ENCODE measurements around the gene ARX.
A peak's percentile ranks its signal among the peaks of the same experiment; 100 is the strongest.

ARX gene
- 0 to 0.18 (median 0.06) reads per million in 4 experiments for total RNA-seq

DNA sequence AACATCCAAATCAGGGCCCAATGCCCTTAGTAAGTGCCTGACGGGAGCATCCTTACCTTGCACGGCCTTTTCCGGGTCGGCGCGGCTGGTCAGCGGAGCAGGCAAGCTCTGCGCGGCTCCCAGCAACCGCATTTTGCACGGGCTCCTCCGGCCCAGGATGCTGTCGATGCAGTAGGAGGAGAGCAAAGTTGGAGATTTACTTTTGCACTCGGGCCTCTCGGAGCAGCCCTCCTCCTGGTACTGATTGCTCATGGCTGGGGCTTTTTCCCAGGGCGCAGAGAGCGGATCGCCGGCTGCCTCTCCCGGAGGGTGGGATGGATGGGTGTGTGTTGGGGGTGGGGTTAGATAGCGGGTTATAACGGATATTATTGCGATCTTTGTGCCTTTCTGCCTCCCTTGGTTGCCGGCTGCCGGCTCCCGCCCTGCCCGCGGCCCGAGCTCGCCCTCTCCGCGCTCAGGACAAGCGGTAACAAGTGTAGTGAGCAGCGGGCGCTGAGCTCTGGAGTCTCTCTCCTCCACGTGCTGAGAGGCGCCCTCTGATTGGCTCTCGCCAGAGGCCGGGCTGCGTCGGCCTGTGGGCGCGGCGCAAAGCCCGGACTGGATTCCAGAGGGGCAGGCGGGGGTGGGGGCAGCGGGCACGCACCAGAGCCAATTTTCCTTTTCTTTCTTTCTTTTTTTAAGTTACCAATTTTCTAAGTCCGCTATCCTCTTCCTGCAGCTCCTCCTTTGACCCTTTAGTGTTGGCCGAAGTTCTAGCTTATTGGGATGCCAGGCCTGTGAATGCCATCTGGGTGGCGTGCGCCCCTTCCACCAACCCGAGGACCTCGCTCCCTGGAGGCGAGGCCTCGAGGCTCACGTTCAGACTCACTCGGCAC is at the start of gene ARX:
ARX (minus strand) TSS at position 480 of the 875 bp plus-strand sequence; CDS start at position 252, 228 bp downstream.
- no peak for DNase-seq

DNA sequence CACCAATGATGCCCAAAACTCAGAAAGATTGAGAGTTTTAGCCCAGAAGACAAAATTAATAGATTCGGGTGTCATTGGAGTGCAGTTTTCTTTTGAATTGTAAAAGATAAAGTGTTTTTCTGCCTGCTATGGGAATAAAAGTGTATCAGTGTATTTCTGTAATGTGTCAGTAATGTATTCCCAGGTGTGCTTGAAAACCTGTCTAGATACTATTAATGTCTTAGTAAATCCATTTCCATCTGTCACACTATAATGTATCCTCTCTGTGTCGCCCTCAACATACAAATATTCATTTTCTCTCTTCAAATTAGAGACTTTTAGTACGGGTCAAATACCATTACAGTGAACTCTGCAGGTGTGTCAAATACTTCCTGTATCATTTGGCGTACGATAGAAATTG is 43.5 kb upstream of the ARX start:
- no peak for DNase-seq

DNA sequence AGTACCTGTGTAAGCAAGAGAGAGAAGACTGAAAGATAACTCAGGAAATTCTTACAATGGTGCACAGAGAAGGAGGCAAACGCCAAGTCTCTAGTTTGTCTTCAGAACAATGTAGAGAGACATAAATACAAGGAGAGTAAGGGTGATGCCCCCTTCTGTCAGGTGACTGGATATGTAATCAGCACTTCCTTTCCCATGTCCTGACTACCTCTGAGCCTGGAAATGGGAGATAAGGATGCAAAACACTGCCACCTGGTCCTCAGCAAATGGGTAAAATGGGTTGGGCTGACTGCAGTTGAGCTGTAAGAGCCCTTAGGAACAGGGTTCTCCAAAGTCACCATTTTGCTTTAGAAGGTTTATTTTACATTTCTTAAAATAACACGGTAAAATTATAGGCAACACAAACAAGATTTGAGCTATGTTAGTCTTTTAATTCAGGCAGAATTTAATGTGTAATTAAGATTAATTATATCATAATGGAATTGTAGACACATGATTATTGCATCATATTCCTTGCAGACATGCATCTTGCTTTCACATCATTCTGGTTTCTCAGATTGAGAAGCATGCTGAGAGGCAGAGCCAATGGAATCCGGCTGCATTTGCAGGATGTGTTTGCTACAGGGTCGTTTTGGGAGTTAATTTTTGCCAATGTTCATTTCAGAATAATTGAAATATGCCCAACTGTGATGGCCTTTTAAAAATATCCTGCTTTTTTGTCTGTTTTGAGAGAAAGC is 37.2 kb upstream of the ARX start:
- DNase-seq = no peak

DNA sequence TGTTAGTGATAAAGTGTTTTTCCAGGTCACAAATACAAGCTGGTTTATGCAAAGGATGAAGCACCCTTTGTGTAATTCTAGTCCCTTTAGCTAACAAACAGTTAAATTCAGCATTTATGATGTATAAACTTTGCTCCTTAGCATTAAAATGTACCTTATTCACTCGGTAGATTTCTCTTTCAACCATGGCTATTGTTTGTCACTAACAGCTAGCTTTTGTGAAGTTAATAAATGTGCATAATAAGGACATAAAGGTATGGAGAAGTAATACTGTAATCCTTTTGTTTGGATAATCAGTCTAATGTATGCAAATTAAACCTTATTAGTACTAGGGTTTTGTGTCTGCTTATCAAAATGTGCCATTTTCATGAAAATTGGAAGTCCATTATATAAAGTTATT is 34.2 kb upstream of the ARX start:
- no peak for DNase-seq

DNA sequence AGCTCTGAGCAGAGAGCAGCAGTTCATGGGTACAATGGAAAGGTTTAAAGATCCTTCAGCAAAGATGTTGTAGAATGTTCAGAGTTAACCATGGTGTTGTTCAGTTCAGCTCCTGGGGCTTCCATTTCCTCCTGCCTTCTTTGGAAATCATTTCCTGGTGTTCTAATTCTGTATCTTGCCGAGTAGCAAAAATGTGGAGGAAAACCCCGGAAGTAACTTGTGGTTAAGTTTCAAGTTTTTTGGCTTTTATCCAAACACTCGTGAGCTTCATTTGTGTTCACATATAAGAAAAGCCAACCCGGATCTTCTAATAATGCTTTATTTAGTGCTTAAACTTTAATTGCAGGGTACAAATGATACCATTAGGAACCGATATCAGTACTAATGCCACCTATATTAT is 33.6 kb upstream of the ARX start:
- DNase-seq = no peak

DNA sequence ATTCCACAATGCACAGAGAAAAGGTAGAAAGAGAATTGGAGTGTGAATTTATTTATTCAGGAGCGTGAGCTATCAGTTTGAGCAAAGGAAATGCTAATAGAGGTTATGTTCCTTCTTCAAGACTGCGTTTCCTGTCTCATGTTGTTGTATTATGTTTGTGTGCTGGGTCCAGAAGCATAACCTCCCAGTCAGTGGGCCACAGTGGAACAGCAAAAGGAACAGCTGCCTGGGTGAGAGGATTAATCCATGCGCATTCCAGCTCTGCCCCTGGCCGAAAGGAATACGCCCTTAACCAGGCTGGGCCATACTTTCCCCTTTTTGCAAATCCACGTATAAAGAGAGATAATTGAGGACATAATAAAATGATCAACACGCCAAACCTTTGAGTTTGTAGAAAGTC is 32.4 kb upstream of the ARX start:
- DNase-seq = no peak

DNA sequence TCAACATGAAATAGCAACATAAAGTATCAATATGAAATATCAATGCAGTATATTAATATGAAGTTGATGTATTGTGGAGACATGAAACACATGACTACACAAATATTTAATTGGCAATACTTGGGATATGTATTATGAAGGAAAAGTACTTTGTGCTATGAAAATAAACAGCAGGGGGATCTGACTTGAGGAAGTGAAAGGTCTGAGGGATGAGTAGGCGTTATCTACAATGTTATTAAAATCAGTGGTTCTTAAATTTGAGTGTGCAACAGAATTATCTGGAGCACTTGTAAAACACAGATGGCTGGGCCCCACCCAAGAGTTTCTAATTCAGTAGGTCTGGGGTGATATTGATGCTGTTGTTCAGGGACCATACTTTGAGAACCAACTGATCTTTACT is 27.4 kb upstream of the ARX start:
- DNase-seq = no peak

DNA sequence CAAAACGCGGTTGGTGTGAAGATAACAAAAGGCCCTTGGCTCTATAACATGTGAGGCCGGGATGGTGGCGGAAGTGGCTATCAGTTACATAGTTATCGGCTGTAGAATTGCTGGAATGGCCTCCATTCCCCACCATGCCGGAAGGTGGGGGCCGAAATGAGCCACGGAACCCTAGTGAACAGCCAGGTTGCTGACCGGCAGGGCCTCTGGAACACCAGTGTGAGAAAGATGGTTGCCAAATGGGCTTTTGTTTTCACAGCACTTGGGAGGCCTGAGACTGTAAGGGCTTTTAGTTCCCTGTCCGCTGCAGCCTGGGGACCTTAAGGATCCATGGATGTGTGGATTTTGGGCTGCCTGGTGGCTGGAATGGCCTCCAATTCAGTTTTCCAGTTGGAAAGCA is 23.3 kb upstream of the ARX start:
- no peak for DNase-seq

DNA sequence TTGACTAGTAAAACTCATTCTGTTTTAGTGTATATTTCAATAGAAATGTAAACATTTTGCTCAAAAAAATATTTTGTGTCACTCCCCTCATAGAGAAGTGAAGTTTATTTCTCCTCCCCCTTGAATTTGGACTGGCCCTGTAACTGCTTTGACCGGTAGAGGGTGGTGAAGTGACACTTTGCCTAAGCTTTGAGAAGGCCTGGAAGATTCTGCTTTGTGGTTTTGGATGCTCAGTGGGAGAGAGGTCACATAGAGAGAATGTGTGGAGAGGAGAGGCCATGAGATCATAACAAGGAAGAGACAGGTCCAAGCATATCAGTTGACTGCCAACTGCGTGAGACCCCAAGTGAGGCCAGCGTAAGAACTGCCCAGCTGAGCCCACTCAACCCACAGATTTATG is 19.1 kb upstream of the ARX start:
- no peak for DNase-seq

DNA sequence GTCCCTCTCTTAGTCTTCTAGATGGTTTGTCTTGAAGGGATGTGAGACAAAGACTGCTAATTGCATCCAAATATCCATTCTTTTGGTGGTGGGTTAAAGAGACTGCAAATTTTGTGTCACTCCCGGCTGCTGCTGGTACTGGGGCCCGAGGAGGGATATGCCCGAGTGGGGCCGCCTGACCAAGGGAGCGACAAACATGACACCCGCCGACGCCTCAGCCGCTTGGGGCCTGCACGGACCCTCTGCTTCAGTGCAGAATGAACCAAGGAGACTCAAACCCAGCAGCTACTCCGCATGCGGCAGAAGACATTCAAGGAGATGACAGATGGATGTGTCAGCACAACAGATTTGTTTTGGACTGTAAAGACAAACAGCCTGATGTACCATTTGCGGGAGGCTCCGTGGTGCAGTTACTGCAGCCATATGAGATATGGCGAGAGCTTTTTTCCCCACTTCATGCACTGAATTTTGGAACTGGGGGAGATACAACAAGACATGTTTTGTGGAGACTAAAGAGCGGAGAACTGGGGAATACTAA is 13.6 kb upstream of the ARX start:
- DNase-seq = no peak

DNA sequence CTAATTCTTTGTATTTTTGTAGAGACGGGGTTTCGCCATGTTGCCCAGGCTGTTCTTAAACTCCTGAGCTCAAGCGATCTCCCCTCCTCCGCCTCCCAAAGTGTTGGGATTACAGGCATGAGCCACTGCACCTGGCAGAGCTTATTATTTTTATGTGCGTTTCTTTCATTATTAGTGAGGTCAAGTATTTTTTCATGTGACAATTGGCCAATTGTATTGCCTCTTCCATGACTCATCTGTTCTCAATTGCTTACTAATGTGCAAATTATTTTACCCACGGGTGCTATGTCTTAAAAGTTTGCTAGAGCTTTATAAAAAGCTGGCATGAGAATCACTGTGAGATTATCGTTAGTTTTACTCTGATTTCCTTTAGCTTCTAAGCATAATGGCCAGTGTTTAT is 13.0 kb upstream of the ARX start:
- DNase-seq = no peak

DNA sequence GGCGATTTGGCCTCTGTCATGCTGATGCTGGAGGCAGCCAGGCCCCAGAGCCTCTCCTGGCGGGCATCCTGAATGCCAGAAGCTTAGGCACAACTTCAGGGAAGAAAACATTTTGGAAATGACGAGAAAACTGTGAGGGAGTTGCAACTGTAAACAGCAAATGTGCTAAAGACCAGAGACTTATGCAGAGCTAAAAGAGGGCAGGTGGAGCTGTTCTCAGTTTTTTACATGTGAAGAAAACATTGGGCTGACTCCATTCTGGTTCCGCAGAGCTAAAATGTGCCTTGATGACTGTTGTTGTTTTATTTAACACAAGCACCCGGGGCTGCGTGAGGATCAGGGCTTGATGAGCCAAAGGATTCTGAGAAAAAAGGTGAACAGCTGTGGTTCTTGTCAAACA is 10.8 kb upstream of the ARX start:
- DNase-seq = no peak

DNA sequence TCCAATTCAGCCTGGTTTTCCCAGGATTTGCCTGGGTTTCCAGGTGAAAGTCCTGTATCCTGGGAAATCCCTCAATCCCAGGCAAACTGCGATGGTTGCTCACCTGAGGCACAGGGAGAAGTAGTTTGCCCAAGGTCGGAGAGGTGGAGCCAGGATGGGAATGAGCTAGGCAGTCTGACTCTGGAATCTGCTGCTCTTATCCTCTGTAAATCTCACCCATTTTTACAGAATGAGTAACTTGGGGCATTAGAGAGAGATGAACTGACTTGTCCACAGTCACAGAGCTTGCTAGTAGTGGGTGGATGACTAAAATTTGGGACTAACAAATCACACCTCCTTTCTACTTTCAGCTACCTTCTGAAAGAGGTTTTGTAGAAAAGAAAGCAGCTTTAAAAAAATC is 9.8 kb upstream of the ARX start:
- no peak for DNase-seq

DNA sequence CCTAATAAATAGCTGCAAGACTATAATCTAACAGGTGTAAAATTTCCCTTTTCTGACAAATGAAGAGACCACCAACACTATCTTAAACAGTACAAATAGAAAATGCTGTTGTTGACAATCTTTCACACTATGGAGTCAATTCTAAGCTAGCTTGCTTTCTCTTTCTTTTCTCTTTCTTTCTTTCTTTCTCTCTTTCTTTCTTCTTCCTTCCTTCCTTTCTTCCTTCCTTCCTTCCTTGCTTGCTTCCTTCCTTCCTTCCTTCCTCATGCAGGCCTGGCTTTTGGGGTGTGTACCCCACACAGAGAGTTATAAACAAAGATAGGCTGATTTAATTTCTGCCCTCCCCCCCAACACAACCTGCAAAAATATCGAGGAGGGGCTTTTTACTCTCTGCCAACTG is 8.1 kb upstream of the ARX start:
- no peak for DNase-seq

DNA sequence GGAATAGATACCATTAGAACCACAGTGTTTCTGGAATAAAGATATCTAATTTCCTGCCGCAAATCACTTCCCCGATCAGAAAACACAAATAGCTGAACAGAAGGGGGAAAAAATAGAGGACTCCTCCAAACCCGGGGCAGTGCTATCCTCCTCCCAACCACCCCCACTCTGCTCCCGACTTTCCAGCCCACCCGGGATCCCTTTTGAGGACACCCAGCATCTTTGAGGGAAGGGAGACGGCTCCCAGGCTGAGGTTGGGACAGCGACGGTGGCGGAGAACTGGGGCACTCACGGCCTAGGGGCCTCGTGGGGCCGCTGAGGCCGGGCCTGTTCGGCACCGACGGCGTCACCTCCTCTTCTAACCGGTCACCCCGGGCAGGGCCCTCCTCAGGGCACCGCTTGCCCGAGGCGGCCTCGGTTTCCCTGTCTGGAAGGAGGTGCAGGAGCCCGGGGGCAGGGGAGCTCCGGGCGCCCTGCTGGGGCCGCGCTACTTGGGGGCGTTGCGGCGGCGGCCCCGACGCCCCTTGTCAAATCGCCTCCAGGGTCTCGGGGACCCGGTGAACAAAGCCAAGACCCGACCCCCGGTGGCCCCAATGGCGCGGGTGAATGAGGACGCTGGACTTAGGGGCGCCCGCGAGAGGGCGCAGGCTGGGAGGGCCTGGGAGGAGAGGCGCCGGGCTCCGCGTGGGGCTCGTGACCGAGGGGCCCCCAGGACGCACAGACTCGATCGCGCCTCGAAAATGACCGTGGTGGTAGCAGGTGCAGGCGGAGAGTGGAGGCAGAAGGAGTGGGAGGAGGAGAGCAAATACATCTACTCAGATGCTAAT is 6.9 kb upstream of the ARX start:
- DNase-seq = no peak

DNA sequence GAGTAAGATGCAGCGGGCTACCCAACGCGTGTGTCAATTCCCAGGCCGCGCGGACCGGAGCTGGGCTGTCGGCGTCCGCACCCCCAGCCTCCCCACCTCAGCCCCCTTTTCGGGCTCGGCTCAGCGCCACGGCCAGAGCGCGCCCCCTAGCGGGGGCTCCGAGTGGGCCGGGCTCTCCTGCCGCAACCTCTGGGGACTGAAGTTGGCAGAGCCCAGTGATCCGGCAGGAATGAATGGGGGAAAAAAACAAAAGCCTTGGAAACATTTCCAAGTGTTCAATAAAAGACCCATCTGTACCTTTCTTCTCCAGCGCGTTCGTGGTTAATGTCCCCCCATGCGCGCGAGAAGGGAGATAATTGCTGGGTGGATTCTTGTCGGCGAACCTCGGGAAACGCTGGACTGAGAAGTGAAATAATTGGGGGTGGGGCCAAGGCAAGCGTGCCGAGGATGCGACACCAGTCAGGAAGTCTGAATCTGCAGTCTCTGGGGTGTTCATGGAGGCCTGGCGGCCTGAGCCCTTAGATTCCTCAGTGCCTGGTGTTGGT is 5.2 kb upstream of the ARX start:
- DNase-seq = peak; percentile 0

DNA sequence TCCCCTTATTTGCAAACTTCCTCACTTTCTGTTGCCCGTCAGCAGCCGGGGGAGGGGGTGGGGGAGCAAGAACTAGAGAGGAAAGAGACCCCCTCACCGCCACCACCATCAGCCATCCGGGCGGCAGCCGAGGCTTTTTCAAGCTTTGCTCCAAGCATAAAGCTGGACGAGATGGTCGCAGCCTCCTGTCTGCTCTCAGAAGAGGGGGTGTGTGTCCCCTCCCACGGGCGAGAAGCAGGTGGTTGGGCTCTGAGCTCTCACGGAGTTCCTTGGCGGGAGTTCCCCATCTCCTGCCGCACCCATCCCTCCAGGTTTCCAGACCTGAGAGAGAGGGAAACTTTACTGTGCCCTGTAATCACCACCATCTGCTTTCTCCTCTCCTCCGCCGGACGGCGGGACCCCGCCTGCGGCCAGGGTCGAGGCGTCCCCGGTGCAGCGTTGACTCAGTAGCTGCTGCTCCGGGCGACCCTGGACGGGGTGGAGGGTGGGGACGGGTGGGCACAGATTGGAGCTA is 4.7 kb upstream of the ARX start:
- DNase-seq = no peak

DNA sequence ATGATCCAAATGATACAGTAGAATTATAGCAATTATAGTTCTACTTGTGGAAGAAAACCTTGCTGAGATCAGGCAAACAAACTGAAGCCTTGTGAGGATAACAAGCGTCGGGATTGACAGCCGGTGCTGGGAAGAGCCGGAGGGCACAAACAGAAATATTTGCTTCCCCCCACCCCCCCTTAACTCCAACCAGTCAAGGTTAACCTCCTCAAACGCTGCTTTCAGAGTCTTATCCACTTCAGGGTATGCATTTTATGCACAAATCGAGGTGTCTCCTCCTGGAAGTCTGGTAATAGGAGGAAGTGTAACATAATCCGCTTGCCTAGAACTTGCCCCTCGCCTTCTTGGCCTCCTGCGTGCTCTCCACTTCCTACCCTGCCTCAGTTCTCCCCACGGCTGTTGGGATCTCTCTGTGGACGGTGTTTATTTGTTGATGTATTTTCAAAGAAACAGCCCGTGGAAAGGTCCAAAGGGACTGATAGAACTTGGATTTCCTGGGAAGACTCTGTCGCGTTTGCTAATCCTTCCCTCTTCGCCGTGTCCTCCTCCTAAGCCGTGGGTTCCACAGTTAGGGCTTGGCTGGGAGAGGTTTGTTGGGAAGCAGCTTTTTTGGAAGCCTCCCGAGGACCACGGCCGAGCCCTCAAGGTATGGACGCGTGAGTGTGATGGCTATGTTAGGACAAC is 4.1 kb upstream of the ARX start:
- DNase-seq = no peak

DNA sequence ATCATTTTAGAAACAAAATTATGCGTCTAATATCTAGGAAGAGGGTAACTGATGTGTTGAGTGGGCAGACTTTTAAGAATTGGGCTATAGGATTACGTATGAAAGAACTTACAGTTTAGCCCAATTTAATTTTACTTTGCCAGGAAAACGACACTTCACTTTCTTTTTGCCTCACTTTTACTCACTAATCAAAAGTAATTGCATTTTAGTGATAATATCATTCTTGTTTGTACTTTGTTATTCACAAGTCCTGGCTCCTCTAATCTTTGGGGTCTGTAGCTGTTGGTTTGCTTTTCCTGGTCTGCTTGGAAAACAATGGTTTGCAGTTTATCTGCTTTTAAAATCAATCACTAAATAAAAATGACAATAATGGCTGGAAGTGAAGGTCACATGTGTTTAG is 2.9 kb upstream of the ARX start:
- DNase-seq = no peak

DNA sequence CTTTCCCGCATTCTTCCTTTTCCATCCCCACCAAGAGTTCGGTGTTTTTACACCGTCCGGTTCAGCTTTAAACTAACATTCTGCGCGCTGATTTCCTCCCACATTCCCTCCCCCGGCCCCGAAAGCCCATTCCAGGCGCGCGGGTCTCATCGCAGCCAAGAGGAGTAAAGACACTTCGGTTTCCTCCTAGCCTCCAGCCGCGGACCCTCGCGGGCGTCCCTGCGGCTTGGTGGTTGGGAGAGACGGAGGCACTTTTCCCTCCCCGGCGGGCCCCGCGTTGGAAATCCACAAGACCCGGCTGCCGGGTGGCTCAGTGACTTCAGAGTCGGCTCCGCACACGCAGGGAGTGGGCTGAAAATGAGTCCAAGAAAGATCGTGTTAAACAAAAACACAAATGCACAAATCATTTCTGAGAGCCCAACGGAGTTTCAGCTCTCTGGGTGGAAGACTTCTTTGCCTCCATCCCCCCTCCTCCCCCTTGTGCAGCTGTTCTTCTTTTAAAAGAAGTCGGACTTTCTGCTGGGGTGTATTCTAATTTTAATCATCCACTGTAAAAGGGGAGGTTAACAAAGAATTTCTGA is 2.0 kb upstream of the ARX start:
- DNase-seq = no peak

DNA sequence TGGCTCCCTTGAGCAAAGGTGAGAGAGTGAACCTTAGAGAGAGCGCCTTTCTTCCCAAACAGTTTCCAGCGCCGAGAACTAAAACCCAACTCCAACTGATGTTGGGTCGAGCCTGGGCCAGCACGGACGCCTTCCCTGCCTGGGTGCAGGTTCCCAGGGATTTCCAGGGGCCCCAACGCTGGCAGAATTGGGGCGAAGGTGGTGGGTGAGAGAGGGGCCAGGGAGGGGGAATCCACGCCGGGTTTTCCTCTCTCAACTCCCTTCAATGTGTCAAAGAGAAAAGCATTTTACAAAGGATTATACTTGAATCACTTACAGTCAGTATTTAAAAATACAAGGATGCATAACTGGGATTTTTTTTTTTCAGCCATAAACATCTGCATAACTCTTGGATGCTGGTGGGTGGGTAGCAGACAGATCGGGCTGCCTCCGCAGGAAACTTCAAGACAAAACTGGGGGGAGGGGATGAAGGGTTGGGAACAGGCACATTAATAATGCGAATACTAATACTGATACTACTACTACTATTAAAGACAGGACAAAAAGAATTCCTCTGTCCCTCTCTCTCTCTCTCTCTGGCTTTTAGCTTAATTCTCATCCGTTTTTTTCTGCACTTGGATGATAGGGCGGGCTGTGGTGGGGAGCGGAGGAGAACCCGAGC is 1.3 kb upstream of the ARX start:
- no peak for DNase-seq

All from effector CD8-positive, alpha-beta T cell (primary cell).